ENCODE measurements around the gene STK17B.
"Not testable (repeated sequence)": the region's sequence is repeated elsewhere in the genome, so short reads cannot be mapped to it uniquely, and the experiment has no call there.

Gene STK17B

GRCh38 chr2:196117214-196117705 is 54.1 kb downstream of the STK17B start:
- in situ Hi-C loops (cut with HindIII; ENCODE audit: low sequenced_read_pairs), result no loop called here

- in situ Hi-C loops (cut with HindIII; ENCODE audit: low sequenced_read_pairs), result no loop called here
Measured at GRCh38 chr2:196113061-196113974, 58.1 kb downstream of the STK17B start.

- in situ Hi-C loops (cut with HindIII; ENCODE audit: low sequenced_read_pairs), result no loop called here
Measured at GRCh38 chr2:196112418-196113034, 58.9 kb downstream of the STK17B start.

- in situ Hi-C loops (cut with HindIII; ENCODE audit: low sequenced_read_pairs), result no loop called here
Measured at GRCh38 chr2:196108604-196109003, 62.8 kb downstream of the STK17B start.

GRCh38 chr2:196105951-196106350 is 65.4 kb downstream of the STK17B start:
- in situ Hi-C loops (cut with HindIII; ENCODE audit: low sequenced_read_pairs), result no loop called here

- in situ Hi-C loops (cut with HindIII; ENCODE audit: low sequenced_read_pairs), result no loop called here
Measured at GRCh38 chr2:196104066-196104465, 67.3 kb downstream of the STK17B start.

- in situ Hi-C loops (cut with HindIII; ENCODE audit: low sequenced_read_pairs), result no loop called here
Measured at GRCh38 chr2:196103626-196104025, 67.8 kb downstream of the STK17B start.

GRCh38 chr2:196101325-196101991 is 69.9 kb downstream of the STK17B start:
- in situ Hi-C loops (cut with HindIII; ENCODE audit: low sequenced_read_pairs), result no loop called here

GRCh38 chr2:196099916-196100315 is 71.5 kb downstream of the STK17B start:
- in situ Hi-C loops (cut with HindIII; ENCODE audit: low sequenced_read_pairs), result no loop called here

GRCh38 chr2:196097864-196098660 is 73.3 kb downstream of the STK17B start:
- in situ Hi-C loops (cut with HindIII; ENCODE audit: low sequenced_read_pairs), result no loop called here

- in situ Hi-C loops (cut with HindIII; ENCODE audit: low sequenced_read_pairs), result no loop called here
Measured at GRCh38 chr2:196096982-196097745, 74.2 kb downstream of the STK17B start.

GRCh38 chr2:196096264-196096663 is 75.1 kb downstream of the STK17B start:
- in situ Hi-C loops (cut with HindIII; ENCODE audit: low sequenced_read_pairs), result no loop called here

- in situ Hi-C loops (cut with HindIII; ENCODE audit: low sequenced_read_pairs), result not testable (repeated sequence)
Measured at GRCh38 chr2:196089448-196089847, 81.9 kb downstream of the STK17B start.

GRCh38 chr2:196088203-196088602 is 83.2 kb downstream of the STK17B start:
- in situ Hi-C loops (cut with HindIII; ENCODE audit: low sequenced_read_pairs), result no loop called here

- in situ Hi-C loops (cut with HindIII; ENCODE audit: low sequenced_read_pairs), result no loop called here
Measured at GRCh38 chr2:196086517-196087368, 84.6 kb downstream of the STK17B start.

GRCh38 chr2:196083601-196084000 is 87.8 kb downstream of the STK17B start:
- in situ Hi-C loops (cut with HindIII; ENCODE audit: low sequenced_read_pairs), result no loop called here

Measured in DLD1 (cell line).